Neural cell (in vitro differentiated cells): ENCODE data around the gene ABCA13.

Experiments
- CTCF ChIP-seq: fragments of 450-650 bp; IDR thresholded peaks from 2 replicates; pipeline ENCODE4 v1.5.1; 2014; ENCODE audit warnings: antibody characterized with exemption, mild to moderate bottlenecking, moderate library complexity; ENCODE audit not compliant: poor library complexity, severe bottlenecking
- POLR2AphosphoS5 ChIP-seq: IDR thresholded peaks from 2 replicates; pipeline ENCODE4 v1.6.1; 2012
- RAD21 ChIP-seq: fragments of 450-650 bp; conservative IDR thresholded peaks from 2 replicates; pipeline ENCODE4 v1.6.1; 2014; ENCODE audit warnings: antibody characterized with exemption, mild to moderate bottlenecking, moderate library complexity
- REST ChIP-seq: IDR thresholded peaks from 2 replicates; pipeline ENCODE4 v1.6.1; 2012; ENCODE audit warnings: borderline replicate concordance

DNA sequence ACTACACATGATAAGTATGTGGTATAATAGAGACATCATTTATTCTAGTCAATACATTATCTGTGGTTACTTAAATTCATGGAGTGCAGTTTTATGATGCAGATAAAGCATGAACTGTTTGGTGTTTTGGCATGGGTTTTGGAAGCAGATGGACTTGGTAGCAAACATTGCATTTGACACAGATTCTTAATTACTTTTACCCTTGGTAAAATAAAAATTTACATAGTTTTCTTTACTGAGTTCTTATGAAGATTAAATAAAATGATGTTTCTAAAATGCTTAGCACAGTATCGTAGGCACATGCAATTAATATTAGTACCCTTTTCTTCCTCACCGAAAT lies 92.0 kb downstream of the ABCA13 start:
- no peak for TF ChIP-seq CTCF
- no peak for TF ChIP-seq REST
- no peak for TF ChIP-seq RAD21
- no peak for TF ChIP-seq POLR2AphosphoS5
